GM12873 (cell line): Measurements from ENCODE around the gene SLC4A8.

Experiments
- CTCF ChIP-seq: IDR thresholded peaks from 2 replicates; pipeline ENCODE4 v1.5.1; 2012; ENCODE audit warnings: low read depth, mild to moderate bottlenecking, moderate library complexity, low read length, control low read depth; ENCODE audit not compliant: insufficient read depth; ENCODE audit errors: missing control alignments

The SLC4A8 gene

GRCh38 chr12:51449580-51450246, 25.1 kb downstream of the SLC4A8 start:
- TF ChIP-seq CTCF: no peak

GRCh38 chr12:51450333-51450732, 25.7 kb downstream of the SLC4A8 start:
- TF ChIP-seq CTCF: no peak

GRCh38 chr12:51450806-51451205, 26.2 kb downstream of the SLC4A8 start:
- no peak for TF ChIP-seq CTCF

GRCh38 chr12:51458635-51459034, 34.0 kb downstream of the SLC4A8 start:
- no peak for TF ChIP-seq CTCF

GRCh38 chr12:51460519-51460918, 35.9 kb downstream of the SLC4A8 start:
- no peak for TF ChIP-seq CTCF

- no peak for TF ChIP-seq CTCF
Measured at GRCh38 chr12:51465491-51465890, 40.9 kb downstream of the SLC4A8 start.

GRCh38 chr12:51470116-51470515, 45.5 kb downstream of the SLC4A8 start:
- no peak for TF ChIP-seq CTCF
